B cell (primary cell): ENCODE measurements around the gene IGLL5. TPM values are rescaled to one million over a fixed set of nuclear protein-coding genes. Genes with fewer than 3 reads are reported as not detected.

Source experiments
- ATAC-seq: fragments of 200-7000 bp; cut with Tn5 transposase; one replicate; pipeline ENCODE4 v1.10.0; 2021; ENCODE audit warnings: low read depth, mild to moderate bottlenecking, moderate number of reproducible peaks, moderate library complexity
- CTCF ChIA-PET: fragments of 350-600 bp; sonication (Branson Sonifier 250); formaldehyde crosslinking; loops from one replicate; lab custom pipeline; 2021; ENCODE audit warnings: antibody characterized with exemption, inconsistent platforms; lab: Charles Lee
- POLR2A ChIA-PET: fragments of 350-600 bp; sonication (Branson Sonifier 250); formaldehyde crosslinking; loops from one replicate; lab custom pipeline; 2021; ENCODE audit warnings: antibody characterized with exemption; lab: Charles Lee
- DNase-seq: peaks from one replicate; pipeline ENCODE4 v3.0.0; 2013
- H2AFZ ChIP-seq: 2 replicates; pipeline ENCODE4 v1.6.1; 2012; ENCODE audit warnings: mild to moderate bottlenecking, low read depth, low read length; ENCODE audit not compliant: insufficient read depth, poor library complexity, severe bottlenecking
- H3K27ac ChIP-seq, 2 donors: 1 replicate in 1 of 2; 2 replicates in 1 of 2; pipeline ENCODE4 v1.5.1; 2012 to 2013; ENCODE audit warnings: low read length in 2 of 2, mild to moderate bottlenecking in 2 of 2, moderate library complexity in 1 of 2
- H3K27me3 ChIP-seq, 4 experiments: fragments of 200-600 bp in 1 of 4; sonication (generic) in 1 of 4; replicated peaks in 1 of 4; 1 replicate in 2 of 4; 2 replicates in 2 of 4; pipeline versions ENCODE4 v1.6.1 to v1.7.0; 2013 to 2016; ENCODE audit warnings: low read length in 3 of 4, mild to moderate bottlenecking in 2 of 4, mixed read lengths in 1 of 4, moderate library complexity in 1 of 4; ENCODE audit not compliant: insufficient read depth in 4 of 4, control insufficient read depth in 3 of 4; ENCODE audit errors: control extremely low read depth in 1 of 4
- H3K36me3 ChIP-seq, 2 experiments: replicated peaks in 1 of 2; 1 replicate in 1 of 2; 2 replicates in 1 of 2; pipeline versions ENCODE4 v1.6.1 to v1.7.1; 2013; ENCODE audit warnings: low read length in 1 of 2; ENCODE audit not compliant: insufficient read depth in 2 of 2, control insufficient read depth in 1 of 2; ENCODE audit errors: control extremely low read depth in 1 of 2, extremely low read depth in 1 of 2
- H3K4me1 ChIP-seq, 2 donors: fragments of 200-600 bp in 1 of 2; sonication (generic) in 1 of 2; 1 replicate in 1 of 2; 2 replicates in 1 of 2; pipeline versions ENCODE4 v1.5.1 to v1.6.1; 2013 to 2017; ENCODE audit warnings: low read length in 2 of 2; ENCODE audit not compliant: control insufficient read depth in 2 of 2, insufficient read depth in 2 of 2
- H3K4me2 ChIP-seq: replicated peaks from 2 replicates; pipeline ENCODE3; 2012; ENCODE audit warnings: mild to moderate bottlenecking, low read depth, low read length; ENCODE audit not compliant: poor library complexity, severe bottlenecking
- H3K4me3 ChIP-seq, 5 experiments: fragments of 200-600 bp in 1 of 5; sonication (generic) in 1 of 5; 1 replicate in 3 of 5; 2 replicates in 2 of 5; pipeline versions ENCODE4 v1.5.1 to v1.7.0; 2011 to 2016; ENCODE audit warnings: low read length in 4 of 5, mild to moderate bottlenecking in 4 of 5, low read depth in 2 of 5, control low read depth in 1 of 5, moderate library complexity in 1 of 5; ENCODE audit not compliant: insufficient read depth in 1 of 5; ENCODE audit errors: control extremely low read depth in 1 of 5, extremely low read depth in 1 of 5
- H3K79me2 ChIP-seq: fragments of 200-600 bp; sonication (generic); one replicate; pipeline ENCODE4 v1.6.0; 2016; ENCODE audit warnings: low read length; ENCODE audit not compliant: control insufficient read depth, insufficient read depth
- H3K9ac ChIP-seq: fragments of 200-600 bp; sonication (generic); 2 replicates; pipeline ENCODE4 v1.6.1; 2017; ENCODE audit warnings: mild to moderate bottlenecking, low read length, moderate library complexity
- H3K9me3 ChIP-seq, 3 donors: one replicate each; pipeline versions ENCODE4 v1.6.1 to v1.7.1; 2013; ENCODE audit warnings: low read length in 2 of 3; ENCODE audit not compliant: control insufficient read depth in 2 of 3, insufficient read depth in 1 of 3; ENCODE audit errors: control extremely low read depth in 1 of 3
- H4K20me1 ChIP-seq: 2 replicates; pipeline ENCODE4 v1.6.0; 2012; ENCODE audit warnings: mild to moderate bottlenecking, low read length; ENCODE audit not compliant: insufficient read depth, control insufficient read depth, poor library complexity, severe bottlenecking
- H3K27ac Mint-ChIP-seq: one replicate; pipeline ENCODE4 v1.8.0; 2021; ENCODE audit warnings: mixed read lengths
- H3K27me3 Mint-ChIP-seq: one replicate; pipeline ENCODE4 v1.8.0; 2021; ENCODE audit warnings: mixed read lengths
- H3K4me1 Mint-ChIP-seq: one replicate; pipeline ENCODE4 v1.8.0; 2021; ENCODE audit warnings: mixed read lengths
- H3K4me3 Mint-ChIP-seq: one replicate; pipeline ENCODE4 v1.8.0; 2021; ENCODE audit warnings: mixed read lengths
- H3K9me3 Mint-ChIP-seq: one replicate; pipeline ENCODE4 v1.8.0; 2022; ENCODE audit warnings: mixed read lengths; ENCODE audit not compliant: insufficient read depth
- EZH2 ChIP-seq: IDR thresholded peaks from 2 replicates; pipeline ENCODE4 v1.6.1; 2012; ENCODE audit warnings: borderline replicate concordance, low read depth, mild to moderate bottlenecking, moderate library complexity, low read length; ENCODE audit not compliant: insufficient read depth, poor library complexity, severe bottlenecking
- WGBS: methylation state at CpG from one replicate; pipeline ENCODE4 v1.1.5; 2013; ENCODE audit warnings: missing lambda C conversion rate; ENCODE audit not compliant: insufficient coverage; 5-methylcytosine and 5-hydroxymethylcytosine counted together
- intact Hi-C: fragments of 100-400 bp; cut with micrococcal nuclease; formaldehyde crosslinking; loops from one replicate; pipeline ENCODE4 v1.10.0; 2022
- polyA plus RNA-seq: library from polyadenylated mRNA; depleted of rRNA; stranded (reverse); fragments of >200 nt; gene quantifications from 2 replicates; pipeline ENCODE4 v1.2.3, GENCODE V29; 2012
- total RNA-seq, 2 donors: library from RNA; stranded (reverse); fragments of 120-200 nt in 1 of 2; gene quantifications; 1 replicate in 1 of 2; 2 replicates in 1 of 2; pipeline versions ENCODE4 v1.2.3 to v1.2.4, GENCODE V29; 2013 to 2022
- TF ChIP-seq, protein P1 (sequence below): fragments of 200-600 bp; IDR thresholded peaks from one replicate; pipeline ENCODE4 v1.8.0; 2022; ENCODE audit warnings: antibody characterized with exemption, mild to moderate bottlenecking

Gene IGLL5
- total and polyA plus RNA-seq, 2 donors (not counting 1 experiment from before 2014, with no cell fraction given) = 39.8 to 365 TPM

DNA sequence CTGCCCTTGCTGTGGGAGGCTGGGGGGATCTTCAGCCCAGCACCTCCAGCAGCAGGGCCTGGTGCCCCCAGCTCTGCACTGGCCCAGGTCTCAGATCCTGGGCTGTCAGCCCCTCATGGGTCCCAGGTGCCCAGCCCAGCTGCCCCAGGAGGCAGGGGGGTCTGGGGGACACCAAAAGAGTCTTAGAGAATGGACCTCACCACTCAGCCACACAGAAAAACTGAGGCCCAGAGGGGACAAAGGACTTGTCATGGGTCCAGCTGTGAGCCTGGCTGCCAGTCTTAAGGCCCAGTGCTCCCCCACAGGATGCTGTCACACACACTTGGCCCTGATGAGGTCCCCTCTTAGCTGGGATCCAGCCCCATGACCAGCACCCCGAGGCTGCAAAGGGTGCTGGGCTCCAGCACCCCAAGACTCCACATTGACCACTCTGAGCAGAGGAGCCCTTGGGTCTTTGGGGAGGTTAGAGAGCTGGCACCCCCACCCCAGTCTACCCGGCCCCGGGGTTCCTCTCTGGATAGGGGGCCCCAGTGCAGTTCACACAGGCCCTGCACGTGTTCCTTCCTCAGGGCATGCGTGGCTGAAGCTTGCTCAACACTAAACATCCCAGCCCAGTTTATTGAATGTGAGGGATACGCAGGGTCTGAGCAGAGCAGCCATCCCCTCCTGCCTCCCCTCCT is 54.4 kb downstream of the IGLL5 start:
- no peak overlapping the region for H3K4me3 ChIP-seq
- no peaks in the 10 kb centered on the region for H3K36me3 ChIP-seq
- 40% methylated on average over 2 of the region's 6 CpGs for WGBS
- TF ChIP-seq, protein P1, sequence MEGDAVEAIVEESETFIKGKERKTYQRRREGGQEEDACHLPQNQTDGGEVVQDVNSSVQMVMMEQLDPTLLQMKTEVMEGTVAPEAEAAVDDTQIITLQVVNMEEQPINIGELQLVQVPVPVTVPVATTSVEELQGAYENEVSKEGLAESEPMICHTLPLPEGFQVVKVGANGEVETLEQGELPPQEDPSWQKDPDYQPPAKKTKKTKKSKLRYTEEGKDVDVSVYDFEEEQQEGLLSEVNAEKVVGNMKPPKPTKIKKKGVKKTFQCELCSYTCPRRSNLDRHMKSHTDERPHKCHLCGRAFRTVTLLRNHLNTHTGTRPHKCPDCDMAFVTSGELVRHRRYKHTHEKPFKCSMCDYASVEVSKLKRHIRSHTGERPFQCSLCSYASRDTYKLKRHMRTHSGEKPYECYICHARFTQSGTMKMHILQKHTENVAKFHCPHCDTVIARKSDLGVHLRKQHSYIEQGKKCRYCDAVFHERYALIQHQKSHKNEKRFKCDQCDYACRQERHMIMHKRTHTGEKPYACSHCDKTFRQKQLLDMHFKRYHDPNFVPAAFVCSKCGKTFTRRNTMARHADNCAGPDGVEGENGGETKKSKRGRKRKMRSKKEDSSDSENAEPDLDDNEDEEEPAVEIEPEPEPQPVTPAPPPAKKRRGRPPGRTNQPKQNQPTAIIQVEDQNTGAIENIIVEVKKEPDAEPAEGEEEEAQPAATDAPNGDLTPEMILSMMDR = no peak
- TF ChIP-seq EZH2 = no peak
- H3K79me2 ChIP-seq = peaks cover 58% of the 10 kb centered on the region
- H3K9me3 ChIP-seq = peaks cover 0 to 11% (median 0%) of the 10 kb centered on the region in 3 donors
- intact Hi-C loops = loop anchor here (1.0 kb wide), 2 partner anchors 12 to 94 kb away; no protein-coding TSS in a partner anchor
- no peaks in the 10 kb centered on the region for H3K27me3 ChIP-seq
- ChIA-PET POLR2A (interaction anchor here (0.5 to 2.8 kb wide), 10 partner anchors 10 to 256 kb away, joined by 3 to 14 read pairs (median 4); no protein-coding TSS in a partner anchor), CTCF (interaction anchor here (0.6 to 7.8 kb wide), 33 partner anchors 10 to 1296 kb away, joined by 3 to 102 read pairs (median 4); no protein-coding TSS in a partner anchor)
- DNase-seq = no peak
- no peaks in the 10 kb centered on the region for H4K20me1 ChIP-seq
- peak overlapping the region; percentile 83 for H3K27ac Mint-ChIP-seq
- peaks cover 95 to 99% of the 10 kb centered on the region in 2 donors for H3K4me1 ChIP-seq
- no peaks in the 10 kb centered on the region for H3K27me3 Mint-ChIP-seq
- H2AFZ ChIP-seq = no peak overlapping the region
- peaks cover 88% of the 10 kb centered on the region for H3K4me1 Mint-ChIP-seq
- H3K4me3 Mint-ChIP-seq = no peak overlapping the region
- no peak overlapping the region for H3K9ac ChIP-seq
- no peak for ATAC-seq
- H3K27ac ChIP-seq = peak overlapping the region; percentile 66 to 79
- peak overlapping the region; percentile 56 for H3K4me2 ChIP-seq
- H3K9me3 Mint-ChIP-seq = no peaks in the 10 kb centered on the region
